CD4-positive, alpha-beta memory T cell (primary cell): ENCODE measurements around the gene FAM47E. TPM values are rescaled to one million over a fixed set of nuclear protein-coding genes. Genes with fewer than 3 reads are reported as not detected.

ENCODE experiments used
- CTCF ChIA-PET: fragments of 350-600 bp; sonication (Branson Sonifier 250); formaldehyde crosslinking; loops from one replicate; lab custom pipeline; 2021; ENCODE audit warnings: inconsistent platforms; ENCODE audit not compliant: partially characterized antibody; lab: Charles Lee
- POLR2A ChIA-PET: fragments of 350-600 bp; sonication (Branson Sonifier 250); formaldehyde crosslinking; loops from one replicate; lab custom pipeline; 2021; ENCODE audit not compliant: partially characterized antibody; lab: Charles Lee
- DNase-seq, 5 donors: peaks; one replicate each; pipeline versions ENCODE4 v3.0.0 to v3.0.0-alpha.2; 2020 to 2022; ENCODE audit warnings: mixed read lengths in 1 of 5
- H3K27ac ChIP-seq: one replicate; pipeline ENCODE4 v1.7.0; 2013; ENCODE audit warnings: low read depth, low read length
- H3K27me3 ChIP-seq: 2 replicates; pipeline ENCODE4 v1.7.0; 2013; ENCODE audit warnings: mild to moderate bottlenecking, low read length, moderate library complexity; ENCODE audit not compliant: insufficient read depth
- H3K36me3 ChIP-seq: 2 replicates; pipeline ENCODE4 v1.7.0; 2013; ENCODE audit warnings: mild to moderate bottlenecking, low read length, moderate library complexity; ENCODE audit not compliant: insufficient read depth
- H3K4me1 ChIP-seq: 2 replicates; pipeline ENCODE4 v1.7.0; 2013; ENCODE audit warnings: mild to moderate bottlenecking, low read length, moderate library complexity; ENCODE audit not compliant: insufficient read depth
- H3K4me3 ChIP-seq, 2 donors: one replicate each; pipeline ENCODE4 v1.7.0; 2013; ENCODE audit warnings: low read length in 2 of 2, mild to moderate bottlenecking in 1 of 2
- H3K9me3 ChIP-seq, 2 donors: one replicate each; pipeline ENCODE4 v1.7.0; 2013; ENCODE audit warnings: low read length in 2 of 2, control low read depth in 1 of 2; ENCODE audit not compliant: control insufficient read depth in 1 of 2
- H3K27ac Mint-ChIP-seq, 7 donors: one replicate each; pipeline ENCODE4 v1.8.0; 2020 to 2021; ENCODE audit warnings: mixed read lengths in 7 of 7, mild to moderate bottlenecking in 6 of 7, inconsistent platforms in 3 of 7, moderate library complexity in 3 of 7
- H3K27me3 Mint-ChIP-seq, 2 donors: one replicate each; pipeline ENCODE4 v1.8.0; 2020 to 2021; ENCODE audit warnings: mixed read lengths in 2 of 2
- H3K36me3 Mint-ChIP-seq, 2 donors: one replicate each; pipeline ENCODE4 v1.8.0; 2020 to 2021; ENCODE audit warnings: mixed read lengths in 2 of 2, inconsistent platforms in 1 of 2, mild to moderate bottlenecking in 1 of 2
- H3K4me1 Mint-ChIP-seq, 4 donors: one replicate each; pipeline ENCODE4 v1.8.0; 2020 to 2021; ENCODE audit warnings: mixed read lengths in 4 of 4, mild to moderate bottlenecking in 1 of 4
- H3K4me3 Mint-ChIP-seq, 8 donors: one replicate each; pipeline ENCODE4 v1.8.0; 2020 to 2021; ENCODE audit warnings: mixed read lengths in 8 of 8, mild to moderate bottlenecking in 7 of 8, moderate library complexity in 6 of 8, inconsistent platforms in 3 of 8
- H3K9me3 Mint-ChIP-seq, 8 donors: one replicate each; pipeline ENCODE4 v1.8.0; 2020 to 2021; ENCODE audit warnings: mixed read lengths in 8 of 8, mild to moderate bottlenecking in 5 of 8, inconsistent platforms in 3 of 8, moderate library complexity in 1 of 8
- intact Hi-C: fragments of 100-400 bp; cut with micrococcal nuclease; formaldehyde crosslinking; loops from one replicate; pipeline ENCODE4 v1.15.1; 2023
- polyA plus RNA-seq, 2 donors: library from polyadenylated mRNA; unstranded; fragments of 300-500 nt; fragmentation: Illumina TruSeq; gene quantifications; one replicate each; pipeline ENCODE4 v1.2.3, GENCODE V29; 2021
- total RNA-seq, 2 experiments: library from RNA; stranded (reverse); gene quantifications; one replicate each; pipeline ENCODE4 v1.2.3, GENCODE V29; 2021

The FAM47E gene
- total and polyA plus RNA-seq, 4 experiments from 2014 or later = 0.18 to 0.64 TPM; not detected in 2

DNA sequence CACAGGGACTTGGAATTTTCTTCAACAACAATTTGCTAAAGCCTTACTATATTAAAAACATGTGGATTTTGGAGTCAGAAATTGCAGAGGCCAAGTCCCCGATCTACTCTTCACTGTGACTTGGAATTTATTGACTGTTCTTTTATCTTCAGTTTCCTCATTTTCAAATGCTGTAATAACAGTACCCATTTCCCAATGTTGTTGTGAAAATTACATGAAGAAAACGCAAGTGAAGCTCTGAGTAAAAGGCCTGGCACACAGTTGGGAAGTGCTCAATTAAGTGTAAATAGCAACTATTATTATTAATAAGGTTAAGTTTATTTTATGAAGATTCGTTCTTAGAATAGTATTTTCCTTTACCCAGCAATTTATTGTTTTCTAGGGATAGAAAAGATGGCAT is 70.7 kb downstream of the FAM47E start:
- Histone ChIP-seq H3K4me3 (no peak overlapping the region), H3K27ac (no peak overlapping the region), H3K9me3 (peaks cover 7 to 12% of the 10 kb centered on the region in 2 donors), H3K27me3 (no peaks in the 10 kb centered on the region), H3K36me3 (no peaks in the 10 kb centered on the region), H3K4me1 (no peaks in the 10 kb centered on the region)
- Mint-ChIP-seq H3K27ac (no peak overlapping the region), H3K4me3 (no peak overlapping the region), H3K36me3 (peaks cover 0 to 1% of the 10 kb centered on the region in 2 donors), H3K4me1 (no peaks in the 10 kb centered on the region), H3K9me3 (peaks cover 0 to 51% (median 31%) of the 10 kb centered on the region in 8 donors), H3K27me3 (peaks cover 0 to 5% of the 10 kb centered on the region in 2 donors)
- no peak for DNase-seq
- intact Hi-C loops = no loop called here
- POLR2A ChIA-PET = no interaction called here
- CTCF ChIA-PET = no interaction called here

DNA sequence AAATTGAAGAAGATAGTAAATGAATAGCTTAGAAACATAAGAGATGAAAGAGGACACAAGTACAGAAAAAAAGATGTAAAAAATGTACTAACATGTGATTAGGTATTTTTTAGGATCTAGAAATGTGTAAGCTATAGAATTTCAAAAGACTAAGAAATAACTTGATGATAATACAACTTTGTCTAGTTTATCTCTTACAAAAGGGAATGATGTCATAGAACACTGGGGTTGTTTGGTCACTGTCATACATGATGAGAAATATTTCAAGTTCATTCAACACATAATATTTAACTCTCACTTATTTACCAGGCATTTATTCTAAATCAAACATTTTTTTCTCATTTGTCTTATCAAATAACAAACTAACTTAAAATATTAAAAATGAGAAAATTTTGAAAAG is 73.6 kb downstream of the FAM47E start:
- H3K4me1 Mint-ChIP-seq = no peaks in the 10 kb centered on the region
- H3K36me3 Mint-ChIP-seq = peaks cover 0 to 5% of the 10 kb centered on the region in 2 donors

DNA sequence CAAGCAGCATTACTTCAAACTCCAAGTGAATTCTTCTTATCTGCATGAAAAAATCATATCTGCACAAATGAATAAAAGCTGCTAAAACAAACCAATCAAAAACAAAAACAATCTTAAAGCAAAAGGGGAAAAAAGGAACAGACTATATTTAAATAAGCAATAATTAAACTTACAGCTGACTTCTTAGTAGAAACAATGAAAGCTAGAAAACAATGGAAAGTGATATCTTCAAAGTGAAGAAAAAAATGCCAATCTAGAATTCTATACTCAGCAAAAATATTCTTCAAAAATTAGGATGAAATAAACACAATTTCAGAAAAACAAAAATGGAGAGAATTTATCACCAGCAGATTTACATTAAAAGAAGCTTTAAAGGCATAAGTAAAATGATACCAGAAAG is 75.0 kb downstream of the FAM47E start:
- H3K4me3 ChIP-seq = no peak overlapping the region
- ChIA-PET CTCF (interaction anchor here (1.6 kb wide), 1 partner anchor 21 kb away, joined by 3 read pairs; no protein-coding TSS in a partner anchor), POLR2A (no interaction called here)
- Mint-ChIP-seq H3K27ac (no peak overlapping the region), H3K27me3 (peaks cover 4 to 6% of the 10 kb centered on the region in 2 donors), H3K9me3 (peaks cover 8 to 40% (median 30%) of the 10 kb centered on the region in 8 donors), H3K36me3 (peaks cover 0 to 5% of the 10 kb centered on the region in 2 donors), H3K4me3 (no peak overlapping the region), H3K4me1 (no peaks in the 10 kb centered on the region)
- DNase-seq = no peak
- H3K36me3 ChIP-seq = no peaks in the 10 kb centered on the region
- intact Hi-C loops = no loop called here
- H3K4me1 ChIP-seq = no peaks in the 10 kb centered on the region
- no peak overlapping the region for H3K27ac ChIP-seq
- peaks cover 7 to 12% of the 10 kb centered on the region in 2 donors for H3K9me3 ChIP-seq
- H3K27me3 ChIP-seq = no peaks in the 10 kb centered on the region

More for the DNA sequence above, 73.6 kb downstream of the FAM47E start:
- Mint-ChIP-seq H3K4me3 (no peak overlapping the region), H3K27me3 (peaks cover 3 to 6% of the 10 kb centered on the region in 2 donors), H3K27ac (no peak overlapping the region), H3K9me3 (peaks cover 8 to 45% (median 32%) of the 10 kb centered on the region in 8 donors)
- Histone ChIP-seq H3K27me3 (no peaks in the 10 kb centered on the region), H3K9me3 (peaks cover 7 to 12% of the 10 kb centered on the region in 2 donors), H3K4me1 (no peaks in the 10 kb centered on the region), H3K4me3 (no peak overlapping the region), H3K27ac (no peak overlapping the region), H3K36me3 (no peaks in the 10 kb centered on the region)
- CTCF ChIA-PET = interaction anchor here (0.7 to 1.6 kb wide), 2 partner anchors 9 to 19 kb away, joined by 3 read pairs; no protein-coding TSS in a partner anchor
- POLR2A ChIA-PET = no interaction called here
- intact Hi-C loops = no loop called here
- no peak for DNase-seq

Other genes starting within 250 kb of the FAM47E start
- 1 to 10 TPM in 1 of 2 experiments, under 1 TPM in 1; 0.58 to 1.4 TPM for gene CXCL9, start 244.2 kb upstream of the FAM47E start, total RNA-seq
- gene CXCL9, start 244.2 kb upstream of the FAM47E start, polyA plus RNA-seq = not detected
- under 1 TPM; 0.39 to 0.76 TPM for gene CXCL10, start 228.2 kb upstream of the FAM47E start, total RNA-seq
- under 1 TPM in 1 of 2 donors, not detected in 1; 0.42 TPM for gene CXCL10, start 228.2 kb upstream of the FAM47E start, polyA plus RNA-seq
- gene CXCL11, start 215.7 kb upstream of the FAM47E start, total RNA-seq = not detected
- gene CXCL11, start 215.7 kb upstream of the FAM47E start, polyA plus RNA-seq = not detected
- gene ART3, start 177.0 kb upstream of the FAM47E start, total RNA-seq = not detected
- gene ART3, start 177.0 kb upstream of the FAM47E start, polyA plus RNA-seq = not detected
- 10 to 100 TPM; 49.3 to 52.8 TPM for gene NUP54, start 103.3 kb upstream of the FAM47E start, total RNA-seq
- gene NUP54, start 103.3 kb upstream of the FAM47E start, polyA plus RNA-seq = 10 to 100 TPM; 37.8 to 39.3 TPM
- gene SCARB2, start 37.9 kb upstream of the FAM47E start, total RNA-seq = 10 to 100 TPM; 23.3 to 23.5 TPM
- gene SCARB2, start 37.9 kb upstream of the FAM47E start, polyA plus RNA-seq = 10 to 100 TPM; 10.2 to 15.7 TPM
- 1 to 10 TPM; 3.6 to 3.8 TPM for gene STBD1, start 55.0 kb downstream of the FAM47E start, total RNA-seq
- gene STBD1, start 55.0 kb downstream of the FAM47E start, polyA plus RNA-seq = 1 to 10 TPM; 1.2 to 3.4 TPM
- gene CCDC158, start 169.4 kb downstream of the FAM47E start, total RNA-seq = not detected
- not detected for gene CCDC158, start 169.4 kb downstream of the FAM47E start, polyA plus RNA-seq
- gene SHROOM3, start 183.5 kb downstream of the FAM47E start, total RNA-seq = not detected
- not detected for gene SHROOM3, start 183.5 kb downstream of the FAM47E start, polyA plus RNA-seq